Head of caudate nucleus (tissue), 42 donors: Measurements from ENCODE around the gene NEURL4.
A peak's percentile ranks its signal among the peaks of the same experiment; 100 is the strongest.

Source experiments
- DNase-seq, 42 donors: peaks; one replicate each; pipeline versions ENCODE4 v3.0.0 to v3.0.0-alpha.2; 2020 to 2021; ENCODE audit warnings: mixed read lengths in 7 of 42
- intact Hi-C: fragments of 100-400 bp; cut with DNase I; formaldehyde crosslinking; loops from one replicate; pipeline ENCODE4 v1.15.0; 2022

Gene NEURL4

DNA sequence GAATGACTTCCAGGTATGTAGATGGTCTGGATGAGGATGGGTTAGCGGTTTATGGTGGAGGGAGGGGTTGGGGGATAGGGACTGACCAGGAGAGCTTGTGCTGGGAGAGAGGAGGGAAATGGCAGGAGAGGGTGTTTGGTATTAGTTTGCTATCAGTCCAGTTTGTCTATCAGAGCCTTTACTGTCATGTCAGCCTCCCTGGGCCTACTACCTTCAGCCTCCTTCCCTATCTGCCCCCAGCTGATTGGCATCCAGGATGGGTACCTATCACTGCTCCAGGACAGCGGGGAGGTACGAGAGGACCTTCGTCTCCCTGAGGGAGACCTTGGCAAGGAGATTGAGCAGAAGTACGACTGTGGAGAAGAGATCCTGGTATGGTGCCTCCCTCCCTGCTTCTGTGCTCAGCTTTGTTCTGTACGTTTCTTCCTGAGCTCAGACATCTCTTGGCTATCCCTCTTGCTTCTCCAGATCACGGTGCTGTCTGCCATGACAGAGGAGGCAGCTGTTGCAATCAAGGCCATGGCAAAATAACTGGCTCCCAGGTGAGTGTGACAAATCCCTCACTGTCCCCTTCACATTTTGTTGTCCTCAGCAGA lies 17.9 kb downstream of the NEURL4 start:
- DNase-seq = no peak
- intact Hi-C loops = no loop called here

DNA sequence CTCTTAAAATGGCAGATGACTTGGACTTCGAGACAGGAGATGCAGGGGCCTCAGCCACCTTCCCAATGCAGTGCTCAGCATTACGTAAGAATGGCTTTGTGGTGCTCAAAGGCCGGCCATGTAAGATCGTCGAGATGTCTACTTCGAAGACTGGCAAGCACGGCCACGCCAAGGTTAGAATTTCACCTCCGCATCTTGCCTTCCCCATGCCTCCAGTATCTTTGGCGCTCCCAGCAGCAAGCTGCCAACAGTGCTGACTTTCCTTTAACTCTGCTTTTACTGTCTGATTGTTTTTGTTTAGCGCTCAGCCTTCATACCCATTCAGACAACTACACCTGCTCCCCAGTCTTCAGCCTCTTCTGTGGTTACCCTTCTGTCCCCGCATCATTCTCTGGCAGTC lies 19.5 kb downstream of the NEURL4 start:
- DNase-seq = no peak
- intact Hi-C loops = loop anchor here (5.0 kb wide), 1 partner anchor 57 kb away; the partner anchor contains the start of genes CTDNEP1 and ELP5

DNA sequence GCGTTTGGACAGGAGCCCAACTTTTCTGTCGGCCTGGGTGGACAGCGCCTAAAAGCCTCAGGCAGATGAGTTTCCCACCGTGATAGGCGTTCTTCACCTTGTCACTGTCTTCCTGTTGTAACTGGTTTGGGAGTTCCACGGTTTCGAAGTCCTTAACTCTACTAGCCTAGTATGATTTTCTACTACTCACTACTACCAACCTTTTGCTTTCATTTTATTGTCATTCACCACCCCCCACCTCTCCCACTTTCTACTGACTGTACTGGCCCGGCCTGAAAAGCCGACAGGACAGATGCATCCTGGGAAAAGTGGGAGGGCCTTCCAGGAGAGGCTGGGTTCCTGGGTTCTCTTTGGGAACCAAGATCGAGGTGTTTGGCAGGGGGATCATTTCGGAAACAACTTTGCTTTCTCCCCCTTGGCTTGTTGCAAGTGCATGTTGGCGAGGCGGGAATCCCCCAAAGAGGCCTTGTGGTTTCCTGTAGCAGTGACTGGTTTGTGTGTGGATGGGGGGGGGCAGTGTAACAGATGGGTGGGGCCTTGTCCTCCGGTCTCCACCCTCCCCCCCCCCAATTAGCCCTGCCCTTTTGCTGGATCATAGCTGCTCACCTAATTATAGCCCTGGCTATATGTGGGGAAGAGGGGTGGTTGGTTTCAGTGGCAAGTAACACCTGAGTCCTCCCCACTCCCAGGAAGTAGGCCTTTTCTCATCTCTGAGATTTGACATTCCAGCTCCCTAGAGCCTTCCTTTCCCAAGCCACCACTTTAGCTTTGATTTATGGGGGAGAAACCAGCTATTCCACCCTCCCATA lies 20.3 kb downstream of the NEURL4 start:
- intact Hi-C loops = loop anchor here (5.0 kb wide), 1 partner anchor 57 kb away; the partner anchor contains the start of genes CTDNEP1 and ELP5
- peak; percentile 28 to 84 (median 64) for DNase-seq

DNA sequence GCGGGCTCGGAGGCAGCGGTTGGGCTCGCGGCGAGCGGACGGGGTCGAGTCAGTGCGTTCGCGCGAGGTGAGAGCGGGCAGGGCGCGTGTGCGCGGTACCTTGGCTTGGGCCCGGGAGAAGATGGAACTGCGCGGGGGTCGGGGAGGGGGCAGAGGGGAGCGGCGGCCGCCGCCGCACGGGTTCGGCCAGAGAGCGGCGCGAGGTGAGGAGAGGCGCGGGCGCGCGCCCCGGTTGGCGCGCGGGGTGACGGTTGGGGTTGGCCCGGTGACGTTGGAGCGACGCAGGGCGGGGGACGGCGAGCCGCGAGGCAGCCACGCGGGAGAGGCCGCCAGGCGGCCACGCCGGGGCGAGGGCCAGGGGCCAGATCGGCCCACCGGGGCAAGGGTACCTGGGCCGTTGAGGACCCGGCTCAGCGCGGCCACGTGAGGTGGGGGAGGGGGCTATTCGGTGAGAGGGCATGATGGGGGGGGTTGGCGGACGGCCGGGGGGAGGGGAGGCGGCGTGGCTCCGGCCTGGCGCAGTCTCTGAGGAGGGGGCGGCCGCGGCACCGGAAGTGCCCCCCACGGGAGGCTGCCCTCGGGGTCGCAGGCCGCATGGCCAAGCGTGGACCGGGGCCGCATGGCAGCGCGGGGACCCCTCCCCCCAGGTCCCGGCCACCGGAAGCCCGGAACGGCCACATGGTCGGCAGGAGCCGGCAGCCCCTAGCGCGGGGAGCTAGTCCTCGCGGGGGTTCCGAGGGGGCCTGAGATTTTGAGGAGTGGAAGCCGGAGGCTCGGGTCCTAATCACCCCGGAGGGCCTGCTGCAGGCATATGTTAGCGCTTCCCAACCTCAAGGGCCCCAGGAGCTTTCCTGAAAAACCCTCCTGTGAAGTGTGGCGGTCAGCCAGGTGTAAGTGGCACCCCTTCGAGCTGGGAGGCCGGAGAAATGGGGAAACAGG lies 21.2 kb downstream of the NEURL4 start:
- peak in 32 of 42 donors; percentile 9 to 71 (median 45) for DNase-seq
- intact Hi-C loops = loop anchor here (5.0 kb wide), 1 partner anchor 56 kb away; the partner anchor contains the start of genes CTDNEP1 and ELP5

DNA sequence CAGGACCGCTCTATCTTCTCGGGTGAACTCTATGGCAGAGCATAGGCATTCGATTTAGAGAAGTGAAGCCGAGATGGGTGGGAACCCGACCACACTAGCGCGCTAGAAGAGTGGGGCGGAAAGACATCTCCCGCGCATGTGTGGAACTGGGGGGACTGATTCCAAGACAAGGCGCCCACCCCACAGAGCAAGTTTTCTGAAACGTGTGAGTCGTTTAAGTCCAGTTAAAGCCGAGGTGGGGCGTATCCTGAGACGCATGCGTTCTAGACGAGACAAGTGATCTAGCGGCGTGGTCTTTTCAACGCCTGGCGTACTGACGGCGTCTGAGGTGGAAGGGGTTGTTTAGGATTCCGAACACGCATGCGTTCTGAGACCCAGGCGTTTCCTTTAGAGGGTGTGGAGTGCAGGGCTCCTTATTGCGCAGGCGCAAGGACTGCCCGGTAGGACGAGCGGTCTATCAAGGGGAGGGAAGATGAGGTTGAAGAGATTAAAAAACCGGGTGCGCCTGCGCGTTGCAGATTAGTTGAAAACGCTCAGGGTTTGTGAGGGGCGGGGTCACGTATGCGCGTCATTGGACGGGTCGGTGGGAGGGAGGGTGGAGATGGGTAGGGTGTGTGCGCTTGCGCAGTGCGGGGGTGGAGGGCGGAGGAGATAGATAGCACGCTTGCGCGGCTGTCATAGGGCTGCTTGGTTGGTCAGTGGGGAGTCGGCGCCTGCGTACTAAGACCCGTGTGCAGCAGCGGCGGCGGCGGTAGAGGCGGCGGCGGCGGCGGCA lies 22.0 kb downstream of the NEURL4 start, which contains the start of gene EIF5A:
Gene EIF5A (plus strand): TSS at position 718 of the 775 bp plus-strand sequence. CDS start 2,008 bp downstream, outside the sequence.
- intact Hi-C loops = loop anchor here (5.0 kb wide), 1 partner anchor 55 kb away; the partner anchor contains the start of genes CTDNEP1 and ELP5
- DNase-seq = peak; percentile 98 to 100 (median 99)

DNA sequence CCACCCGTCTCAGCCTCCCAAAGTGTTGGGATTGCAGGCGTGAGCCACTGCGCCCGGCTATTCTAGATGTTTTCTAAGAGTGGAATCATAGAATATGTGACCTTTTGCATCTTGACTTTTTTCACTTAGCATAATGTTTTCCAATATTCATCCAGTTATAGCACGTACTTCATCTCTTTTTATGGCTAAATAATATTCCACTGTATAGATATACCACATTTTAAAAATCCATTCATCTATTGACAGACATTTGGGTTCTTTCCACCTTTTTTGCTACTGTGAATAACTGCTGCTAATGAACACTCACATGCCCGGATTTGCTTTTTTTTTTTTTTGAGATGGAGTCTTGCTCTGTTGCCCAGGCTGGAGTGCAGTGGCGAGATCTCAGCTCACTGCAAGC lies 25.0 kb downstream of the NEURL4 start:
- DNase-seq = no peak
- intact Hi-C loops = no loop called here

DNA sequence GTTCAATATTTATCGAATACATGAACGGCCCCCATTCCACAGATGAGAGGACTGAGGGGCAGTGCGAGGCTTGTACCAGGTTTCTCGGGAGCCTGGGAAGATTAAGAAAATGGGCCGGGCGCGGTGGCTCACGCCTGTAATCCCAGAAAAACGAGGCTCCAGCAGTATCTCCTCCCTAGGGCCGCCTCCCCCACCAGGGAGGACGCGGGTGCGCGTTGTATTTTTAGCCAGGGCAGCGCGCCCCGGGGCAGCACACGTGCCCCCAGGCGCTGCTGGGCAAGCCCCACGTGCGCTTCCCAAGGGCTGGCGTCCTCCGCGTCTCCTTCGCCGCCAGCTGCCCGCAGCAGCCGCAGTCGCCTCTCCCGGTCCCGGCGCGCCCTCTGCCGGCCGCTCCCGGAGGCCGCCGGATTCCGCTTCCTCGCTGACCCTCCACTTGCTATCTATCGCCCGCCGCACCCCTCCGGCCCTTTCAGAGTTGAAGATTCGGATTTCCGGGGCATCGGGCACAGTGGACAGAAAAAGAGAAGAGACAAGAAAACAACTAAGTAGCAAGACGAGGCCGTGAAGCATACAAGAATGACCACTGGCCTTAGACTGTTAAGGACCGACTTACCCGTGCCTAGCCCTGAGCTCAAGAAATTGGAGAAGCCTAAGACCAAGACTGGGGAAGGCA lies 32.8 kb downstream of the NEURL4 start:
- intact Hi-C loops = no loop called here
- DNase-seq = peak; percentile 34 to 93 (median 82)

DNA sequence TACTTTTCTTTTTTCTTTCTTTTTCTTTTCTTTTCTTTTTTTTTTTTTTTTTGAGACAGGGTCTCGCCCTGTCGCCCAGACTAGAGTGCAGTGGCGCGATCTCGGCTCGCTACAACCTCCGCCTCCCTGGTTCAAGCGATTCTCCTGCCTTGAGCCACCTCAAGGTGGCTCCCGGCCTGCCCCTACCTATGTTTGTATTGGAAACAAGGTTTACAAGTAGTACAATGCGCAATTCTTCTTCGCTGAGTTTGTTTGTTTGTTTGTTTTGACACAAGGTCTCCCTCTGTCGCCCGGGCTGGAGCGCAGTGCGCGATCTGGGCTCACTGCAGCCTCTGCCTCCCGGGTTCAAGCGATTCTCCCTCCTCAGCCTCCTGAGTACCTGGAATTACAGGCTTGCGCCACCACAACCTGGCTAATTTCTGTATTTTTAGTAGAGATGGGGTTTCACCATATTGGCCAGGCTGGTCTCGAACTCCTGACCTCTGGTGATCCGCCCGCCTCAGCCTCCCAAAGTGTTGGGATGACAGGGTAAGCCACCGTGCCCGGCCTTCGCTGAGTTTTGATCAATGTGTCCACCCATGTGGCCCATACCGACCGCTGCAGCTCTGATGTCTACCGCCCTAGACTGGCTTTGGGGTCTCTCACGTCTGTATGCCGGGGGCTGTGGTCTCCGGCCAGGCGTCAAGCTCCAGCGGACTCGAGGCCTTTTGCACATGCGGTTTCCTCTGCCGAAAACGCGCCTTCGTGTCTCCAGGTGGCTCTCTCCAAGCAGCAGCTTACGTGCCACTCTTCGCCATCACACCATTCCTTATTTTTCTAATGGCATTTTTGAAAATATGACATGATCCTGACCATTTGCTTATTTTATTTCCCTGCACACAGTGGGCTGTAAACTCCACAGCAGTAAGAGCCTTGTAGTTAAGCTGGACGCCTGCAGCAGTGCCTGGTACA lies 33.6 kb downstream of the NEURL4 start:
- no peak for DNase-seq
- intact Hi-C loops = no loop called here

DNA sequence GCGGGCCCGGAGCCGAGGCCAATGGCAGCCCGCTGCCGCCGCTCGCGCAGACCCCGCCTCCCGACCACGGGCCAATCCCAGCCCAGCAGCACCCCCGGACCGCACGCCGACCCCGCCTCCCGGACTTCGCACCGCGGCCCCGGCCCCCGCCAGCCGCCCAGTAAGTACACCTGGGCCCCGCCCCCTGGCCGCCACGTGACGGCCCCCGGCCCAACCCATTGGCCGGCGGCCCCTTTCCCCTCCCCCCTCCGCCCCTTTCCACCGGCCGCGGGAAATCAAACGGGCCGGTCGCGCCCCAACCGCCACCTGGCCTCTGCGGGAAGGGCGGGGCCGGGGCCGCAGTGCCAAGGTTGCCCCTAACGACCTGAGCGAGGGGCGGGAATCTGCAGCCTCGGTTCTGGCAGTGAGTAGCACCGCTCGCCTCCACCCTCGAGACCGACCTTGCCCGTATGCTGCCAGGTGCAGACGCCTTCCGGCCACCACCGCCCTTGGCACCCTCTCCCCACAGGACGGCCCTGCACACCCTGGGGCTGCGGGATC lies 34.5 kb downstream of the NEURL4 start, which contains the start of gene YBX2:
Gene YBX2 (minus strand): TSS at position 26 of the 540 bp plus-strand sequence. CDS start 139 bp downstream, outside the sequence.
- intact Hi-C loops = no loop called here
- DNase-seq = peak in 18 of 42 donors; percentile 18 to 64 (median 36)

DNA sequence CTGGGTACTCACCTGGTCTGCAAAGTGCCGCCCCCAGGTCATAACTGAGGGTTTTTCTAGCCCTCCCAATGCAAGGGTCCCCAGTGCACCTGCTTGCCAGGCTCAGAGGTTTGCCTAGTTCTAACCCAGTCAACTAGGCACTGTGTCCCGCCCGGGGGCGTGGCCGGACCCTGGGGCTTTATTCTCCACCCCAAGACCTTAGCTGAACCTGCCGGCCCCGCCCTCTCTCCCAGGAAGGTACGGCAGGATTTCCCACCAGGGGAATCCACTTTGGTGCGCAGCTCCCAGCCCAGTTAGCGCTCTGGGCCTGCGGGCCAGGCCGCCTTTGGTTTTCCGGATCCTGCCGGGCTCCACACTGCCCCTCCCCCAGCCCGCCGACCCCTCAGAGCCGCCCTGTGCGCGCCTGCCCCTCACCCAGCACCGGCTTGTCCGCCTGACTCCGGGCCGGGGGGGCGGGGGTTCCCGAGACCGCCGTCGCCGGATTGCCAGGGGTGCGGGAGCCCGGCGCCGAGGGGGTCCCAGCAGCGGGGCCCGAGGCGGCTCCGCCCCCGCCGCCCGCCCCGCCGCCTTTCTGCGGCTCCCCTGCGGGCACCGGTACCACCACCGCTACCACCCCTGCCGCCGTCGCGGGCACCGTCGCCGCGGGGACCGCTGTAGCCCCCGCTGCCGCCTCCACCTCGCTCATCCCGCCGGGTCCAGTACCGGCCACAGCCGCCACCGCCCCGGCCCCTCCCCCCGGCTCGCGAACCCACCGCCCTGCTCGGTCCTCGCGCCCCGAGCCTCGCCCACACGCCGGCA lies 35.1 kb downstream of the NEURL4 start:
- DNase-seq = no peak
- intact Hi-C loops = no loop called here

DNA sequence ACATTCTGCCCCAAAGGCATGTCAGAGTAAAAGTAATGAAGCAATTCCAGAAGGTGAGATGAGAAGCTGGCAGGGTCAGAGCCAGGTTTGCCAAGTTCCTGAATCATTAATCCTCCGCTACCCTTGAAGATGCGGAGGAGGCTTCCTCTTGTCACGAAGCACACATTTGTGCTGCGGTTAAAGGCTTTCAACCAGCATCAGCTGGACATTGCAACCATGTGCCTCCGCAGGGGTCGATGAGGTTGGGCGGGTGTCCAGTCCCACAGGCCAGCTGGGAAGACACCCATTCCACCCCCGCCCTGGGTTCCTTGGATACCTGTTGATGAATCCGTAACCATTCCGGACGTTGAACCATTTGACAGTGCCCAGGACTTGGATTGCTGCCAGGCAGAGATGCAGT lies 36.0 kb downstream of the NEURL4 start:
- intact Hi-C loops = no loop called here
- no peak for DNase-seq

DNA sequence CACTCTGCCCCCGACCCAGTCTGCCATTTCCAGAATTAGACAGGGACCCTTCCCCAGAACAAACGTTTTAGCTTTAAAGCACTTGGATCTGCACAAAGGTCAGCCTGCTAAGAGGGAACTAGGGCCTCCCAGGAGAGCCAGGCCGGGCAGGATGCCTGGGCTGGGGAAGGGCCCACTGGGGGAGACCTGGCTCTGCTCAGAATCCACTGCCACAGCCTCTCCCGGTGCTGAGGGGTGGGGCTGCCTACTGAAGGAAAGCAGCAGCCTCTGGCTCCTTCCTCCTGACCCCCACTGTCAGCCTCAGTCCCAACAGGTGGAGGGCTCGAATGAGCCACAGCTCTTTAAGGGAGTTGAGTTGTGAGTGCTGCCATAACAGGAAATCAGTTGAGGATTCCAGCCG lies 36.4 kb downstream of the NEURL4 start:
- intact Hi-C loops = no loop called here
- peak in 3 of 42 donors; percentile 15 to 30 (median 28) for DNase-seq

DNA sequence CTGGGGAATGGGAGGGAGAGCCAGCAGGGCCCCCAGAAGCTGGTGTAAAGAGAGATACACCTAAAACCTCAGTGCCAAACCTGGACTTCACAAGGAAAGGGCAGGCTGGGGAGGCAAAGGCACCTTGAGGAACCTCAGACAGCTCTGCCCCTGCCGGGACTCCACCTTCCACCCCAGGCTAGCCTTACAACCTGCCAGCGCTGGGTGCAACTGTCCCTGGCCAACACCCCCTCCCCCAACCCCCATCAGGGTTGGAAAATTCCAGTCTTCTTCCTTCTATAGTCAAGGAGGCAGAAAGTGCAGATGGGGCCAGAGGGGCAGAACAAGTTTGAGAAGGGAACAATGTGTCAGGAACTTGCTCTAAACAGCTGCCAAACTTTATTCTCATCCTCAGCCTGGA lies 36.9 kb downstream of the NEURL4 start:
- intact Hi-C loops = no loop called here
- DNase-seq = no peak

DNA sequence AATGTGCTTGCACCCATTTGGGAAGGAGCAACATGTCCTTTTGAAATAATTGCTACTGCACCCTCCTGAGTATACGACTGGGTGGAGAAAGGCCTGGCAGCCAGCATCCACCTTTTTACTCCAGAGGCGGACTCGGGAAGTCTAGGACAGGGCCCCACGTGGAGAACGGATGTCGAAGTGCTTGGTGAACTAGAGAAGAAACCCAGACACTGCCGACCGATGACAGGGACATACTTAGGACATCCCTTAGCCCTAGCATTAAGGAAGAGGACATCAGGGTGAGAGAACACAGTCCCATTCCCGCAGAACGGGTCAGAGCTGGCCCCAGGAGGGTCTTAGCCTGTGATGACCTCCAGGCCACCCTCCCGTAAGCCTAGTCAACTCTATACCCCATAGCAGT lies 38.5 kb downstream of the NEURL4 start:
- DNase-seq = no peak

DNA sequence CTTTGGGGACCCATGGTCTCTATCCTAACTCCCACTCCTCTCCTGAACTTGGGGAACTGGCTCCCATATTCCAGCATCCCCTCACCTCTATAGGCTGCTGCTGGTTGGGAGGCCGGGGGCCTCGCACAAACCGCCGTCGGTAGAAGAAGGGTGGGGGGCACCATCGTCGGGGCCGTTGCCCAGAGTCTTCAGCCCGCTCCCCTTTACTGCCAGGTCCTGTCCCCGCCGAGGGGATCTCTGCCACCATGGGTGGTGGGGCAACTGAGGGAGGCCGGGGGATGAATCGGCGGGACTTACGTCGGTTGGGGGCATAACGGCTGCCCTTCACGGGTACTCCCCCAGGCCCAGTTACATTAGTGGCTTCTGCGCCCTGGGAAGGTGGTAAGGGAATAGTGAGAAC lies 39.0 kb downstream of the NEURL4 start:
- no peak for DNase-seq
- intact Hi-C loops = no loop called here

More for the DNA sequence above, 38.5 kb downstream of the NEURL4 start:
- intact Hi-C loops = no loop called here
